NB4 (cell line): ENCODE data around the gene DMAC2.

ENCODE experiments used
- DNase-seq: peaks from one replicate; pipeline ENCODE4 v3.0.0; 2010; ENCODE audit warnings: low read depth
- H3K4me3 ChIP-seq: one replicate; pipeline ENCODE4 v1.5.1; 2011; ENCODE audit warnings: mild to moderate bottlenecking, low read depth, low read length, moderate library complexity
- CTCF ChIP-seq: IDR thresholded peaks from one replicate; pipeline ENCODE4 v1.5.1; 2012; ENCODE audit warnings: low read depth, low read length
- MAX ChIP-seq: IDR thresholded peaks from 2 replicates; pipeline ENCODE4 v1.6.1; 2011; ENCODE audit warnings: low read depth, low read length
- MYC ChIP-seq: IDR thresholded peaks from 2 replicates; pipeline ENCODE4 v1.6.1; 2011; ENCODE audit warnings: low read depth, low read length
- POLR2A ChIP-seq: IDR thresholded peaks from 2 replicates; pipeline ENCODE4 v1.6.1; 2011; ENCODE audit warnings: mild to moderate bottlenecking; ENCODE audit not compliant: insufficient read length; ENCODE audit errors: extremely low read depth

Gene DMAC2

GRCh38 chr19:41401483-41401882 lies 38.2 kb downstream of the DMAC2 start:
- H3K4me3 ChIP-seq: no peak overlapping the region
- no peak for TF ChIP-seq CTCF
- no peak for DNase-seq

- H3K4me3 ChIP-seq: no peak overlapping the region
- DNase-seq: no peak
- no peak for TF ChIP-seq CTCF
- no peak for TF ChIP-seq MYC
- no peak for TF ChIP-seq POLR2A
- TF ChIP-seq MAX: no peak
Observed at GRCh38 chr19:41399525-41399924, 40.2 kb downstream of the DMAC2 start.

GRCh38 chr19:41399091-41399490 lies 40.6 kb downstream of the DMAC2 start:
- TF ChIP-seq POLR2A (no peak), MYC (no peak), MAX (no peak), CTCF (no peak)
- peak overlapping the region; percentile 76 for H3K4me3 ChIP-seq
- DNase-seq: no peak

GRCh38 chr19:41398598-41398997 lies 41.1 kb downstream of the DMAC2 start:
- DNase-seq: no peak
- TF ChIP-seq POLR2A (no peak), MYC (no peak), CTCF (no peak), MAX (no peak)
- H3K4me3 ChIP-seq: peak overlapping the region; percentile 76

- TF ChIP-seq MAX (no peak), MYC (no peak), CTCF (no peak), POLR2A (no peak)
- H3K4me3 ChIP-seq: peak overlapping the region; percentile 76
- DNase-seq: peak; percentile 61
Observed at GRCh38 chr19:41398050-41398418, 41.7 kb downstream of the DMAC2 start.
